ENCODE results near the gene SMYD3. TPM values are rescaled to one million over a fixed set of nuclear protein-coding genes. Genes with fewer than 3 reads are reported as not detected.
"Not testable (repeated sequence)": the region's sequence is repeated elsewhere in the genome, so short reads cannot be mapped to it uniquely, and the experiment has no call there.

Gene SMYD3
- total RNA-seq, 1 donor from 2014 or later = 23.8 TPM

- TF ChIP-seq CTCF (conservative IDR thresholded peaks at IDR 0.05; ENCODE audit: low read depth, low read length) = no peak
- no peak overlapping the region for H3K4me3 ChIP-seq (ENCODE audit: low read depth, low read length)
- no peak for DNase-seq (ENCODE audit: low read depth)
These were observed 756.0 kb downstream of the SMYD3 start for GRCh38 chr1:245751116-245751515.

- no peak for DNase-seq (ENCODE audit: low read depth)
- no peak overlapping the region for H3K4me3 ChIP-seq (ENCODE audit: low read depth, low read length)
- no peak for TF ChIP-seq CTCF (conservative IDR thresholded peaks at IDR 0.05; ENCODE audit: low read depth, low read length)
These were observed 756.8 kb downstream of the SMYD3 start for GRCh38 chr1:245750261-245750660.

GRCh38 chr1:245749053-245749452 lies 758.0 kb downstream of the SMYD3 start:
- no peak for DNase-seq (ENCODE audit: low read depth)
- H3K4me3 ChIP-seq (ENCODE audit: low read depth, low read length) = no peak overlapping the region
- no peak for TF ChIP-seq CTCF (conservative IDR thresholded peaks at IDR 0.05; ENCODE audit: low read depth, low read length)

- TF ChIP-seq CTCF (conservative IDR thresholded peaks at IDR 0.05; ENCODE audit: low read depth, low read length) = no peak
These were observed 758.4 kb downstream of the SMYD3 start for GRCh38 chr1:245748646-245749045.

GRCh38 chr1:245748240-245748639 lies 758.8 kb downstream of the SMYD3 start:
- no peak for DNase-seq (ENCODE audit: low read depth)
- no peak overlapping the region for H3K4me3 ChIP-seq (ENCODE audit: low read depth, low read length)
- no peak for TF ChIP-seq CTCF (conservative IDR thresholded peaks at IDR 0.05; ENCODE audit: low read depth, low read length)

More at GRCh38 chr1:245748646-245749045, 758.4 kb downstream of the SMYD3 start:
- DNase-seq (ENCODE audit: low read depth) = no peak
- H3K4me3 ChIP-seq (ENCODE audit: low read depth, low read length) = no peak overlapping the region

GRCh38 chr1:245742896-245743295 lies 764.2 kb downstream of the SMYD3 start:
- no peak overlapping the region for H3K4me3 ChIP-seq (ENCODE audit: low read depth, low read length)
- TF ChIP-seq CTCF (conservative IDR thresholded peaks at IDR 0.05; ENCODE audit: low read depth, low read length) = no peak
- DNase-seq (ENCODE audit: low read depth) = no peak

GRCh38 chr1:245740336-245740735 lies 766.7 kb downstream of the SMYD3 start:
- DNase-seq (ENCODE audit: low read depth) = not testable (repeated sequence)

GRCh38 chr1:245730801-245731200 lies 776.3 kb downstream of the SMYD3 start:
- H3K4me3 ChIP-seq (ENCODE audit: low read depth, low read length) = no peak overlapping the region
- TF ChIP-seq CTCF (conservative IDR thresholded peaks at IDR 0.05; ENCODE audit: low read depth, low read length) = no peak
- no peak for DNase-seq (ENCODE audit: low read depth)

More at GRCh38 chr1:245740336-245740735, 766.7 kb downstream of the SMYD3 start:
- not testable (repeated sequence) for H3K4me3 ChIP-seq (ENCODE audit: low read depth, low read length)

- not testable (repeated sequence) for H3K4me3 ChIP-seq (ENCODE audit: low read depth, low read length)
These were observed 779.0 kb downstream of the SMYD3 start for GRCh38 chr1:245728035-245728434.

More at GRCh38 chr1:245728035-245728434, 779.0 kb downstream of the SMYD3 start:
- DNase-seq (ENCODE audit: low read depth) = not testable (repeated sequence)
